ENCODE measurements around the gene CDHR1.

CDHR1 gene

DNA sequence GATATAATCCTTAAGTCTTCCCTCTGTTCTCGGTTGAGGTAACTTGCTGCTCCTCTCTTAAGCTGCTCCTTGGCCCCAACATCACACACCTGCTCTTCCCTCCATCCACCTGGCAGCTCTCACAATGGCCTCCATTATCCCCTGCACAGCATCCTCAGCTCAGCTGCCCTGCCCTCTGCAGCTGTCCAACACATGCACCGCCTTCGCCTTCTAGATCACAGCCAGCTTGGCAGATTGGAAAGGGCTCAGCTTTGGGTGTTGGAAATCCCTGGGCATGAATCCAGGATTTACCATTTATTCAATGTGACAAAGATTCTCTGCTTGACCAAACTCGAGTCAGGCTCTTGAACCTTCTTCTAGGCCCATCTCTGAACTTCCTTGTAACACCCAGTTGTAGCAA lies 71.1 kb downstream of the CDHR1 start:
- no peak for DNase-seq

- no peak for DNase-seq
Observed at GRCh38 chr10:84267503-84268126, 73.3 kb downstream of the CDHR1 start.

- no peak for DNase-seq
Observed at GRCh38 chr10:84269162-84269561, 74.8 kb downstream of the CDHR1 start.

Measured in SW 1271 (cell line).